Measurements from ENCODE around the gene CACNA2D2.

GRCh38 chr3:50350213-50350526 lies 153.3 kb downstream of the CACNA2D2 start:
- TF ChIP-seq CTCF (IDR thresholded peaks at IDR 0.05) = no peak
- TF ChIP-seq POLR2AphosphoS5 (IDR thresholded peaks at IDR 0.05; ENCODE audit: low read depth, low read length) = no peak
